H9 (cell line): Measurements from ENCODE around the gene LYST. TPM values are rescaled to one million over a fixed set of nuclear protein-coding genes. Genes with fewer than 3 reads are reported as not detected.
"Not testable (repeated sequence)": the region's sequence is repeated elsewhere in the genome, so short reads cannot be mapped to it uniquely, and the experiment has no call there.

Experiments used
- DNase-seq: peaks from one replicate; pipeline ENCODE4 v3.0.0-alpha.2; 2017
- H2AFZ ChIP-seq: one replicate; pipeline ENCODE4 v1.6.1; 2013; ENCODE audit warnings: mild to moderate bottlenecking, low read length, control low read depth, moderate library complexity
- H2AK5ac ChIP-seq: 2 replicates; pipeline ENCODE4 v1.6.1; 2013; ENCODE audit warnings: low read length, control low read depth, mixed read lengths; ENCODE audit not compliant: insufficient read length
- H2BK120ac ChIP-seq: one replicate; pipeline ENCODE4 v1.6.1; 2013; ENCODE audit warnings: low read depth, mild to moderate bottlenecking, low read length, control low read depth, inconsistent platforms; ENCODE audit not compliant: poor library complexity, severe bottlenecking
- H2BK12ac ChIP-seq: 2 replicates; pipeline ENCODE4 v1.6.1; 2013; ENCODE audit warnings: low read length, control low read depth, mixed read lengths, low read depth; ENCODE audit not compliant: insufficient read length
- H2BK15ac ChIP-seq: 2 replicates; pipeline ENCODE4 v1.6.1; 2013; ENCODE audit warnings: low read depth, low read length, control low read depth
- H2BK20ac ChIP-seq: one replicate; pipeline ENCODE4 v1.6.1; 2013; ENCODE audit warnings: low read depth, mild to moderate bottlenecking, low read length, control low read depth, inconsistent platforms; ENCODE audit not compliant: poor library complexity, severe bottlenecking
- H2BK5ac ChIP-seq: 2 replicates; pipeline ENCODE4 v1.6.1; 2013; ENCODE audit warnings: low read length, control low read depth, mixed read lengths; ENCODE audit not compliant: insufficient read length
- H3K14ac ChIP-seq: 2 replicates; pipeline ENCODE4 v1.6.1; 2013; ENCODE audit warnings: low read length, control low read depth; ENCODE audit not compliant: insufficient read depth
- H3K18ac ChIP-seq: 2 replicates; pipeline ENCODE4 v1.6.1; 2013; ENCODE audit warnings: low read depth, mild to moderate bottlenecking, mixed read lengths, low read length, control low read depth; ENCODE audit not compliant: insufficient read length
- H3K23ac ChIP-seq: 2 replicates; pipeline ENCODE4 v1.6.1; 2013; ENCODE audit warnings: low read length, control low read depth, mixed read lengths, low read depth; ENCODE audit not compliant: insufficient read length
- H3K23me2 ChIP-seq: 2 replicates; pipeline ENCODE4 v1.6.1; 2013; ENCODE audit warnings: low read depth, mild to moderate bottlenecking, mixed read lengths, low read length, control low read depth; ENCODE audit not compliant: insufficient read length, poor library complexity, severe bottlenecking
- H3K27ac ChIP-seq: 2 replicates; pipeline ENCODE4 v1.5.1; 2013; ENCODE audit warnings: low read length, control low read depth, mixed read lengths, low read depth; ENCODE audit not compliant: insufficient read length
- H3K27me3 ChIP-seq: 2 replicates; pipeline ENCODE4 v1.6.1; 2013; ENCODE audit warnings: low read length, control low read depth, inconsistent platforms; ENCODE audit not compliant: insufficient read depth
- H3K4ac ChIP-seq: 2 replicates; pipeline ENCODE4 v1.6.1; 2013; ENCODE audit warnings: low read depth, mild to moderate bottlenecking, control low read depth, inconsistent platforms, low read length, moderate library complexity
- H3K4me1 ChIP-seq: 2 replicates; pipeline ENCODE4 v1.6.1; 2013; ENCODE audit warnings: low read length, control low read depth, inconsistent platforms; ENCODE audit not compliant: insufficient read depth
- H3K4me2 ChIP-seq: 2 replicates; pipeline ENCODE4 v1.6.1; 2013; ENCODE audit warnings: low read length, control low read depth, mixed read lengths; ENCODE audit not compliant: insufficient read length, insufficient read depth
- H3K56ac ChIP-seq: 2 replicates; pipeline ENCODE4 v1.6.1; 2013; ENCODE audit warnings: low read depth, mild to moderate bottlenecking, mixed read lengths, low read length, control low read depth; ENCODE audit not compliant: insufficient read length
- H3K79me1 ChIP-seq: 2 replicates; pipeline ENCODE4 v1.6.1; 2013; ENCODE audit warnings: low read depth, mild to moderate bottlenecking, moderate library complexity, low read length, control low read depth, inconsistent platforms; ENCODE audit not compliant: insufficient read depth, poor library complexity, severe bottlenecking
- H3K79me2 ChIP-seq: 2 replicates; pipeline ENCODE4 v1.6.1; 2013; ENCODE audit warnings: low read length, control low read depth, inconsistent platforms; ENCODE audit not compliant: insufficient read depth
- H3K9ac ChIP-seq: 2 replicates; pipeline ENCODE4 v1.6.1; 2013; ENCODE audit warnings: low read length, control low read depth, mixed read lengths; ENCODE audit not compliant: insufficient read length; ENCODE audit errors: extremely low read depth
- H3K9me3 ChIP-seq: one replicate; pipeline ENCODE4 v1.6.1; 2013; ENCODE audit warnings: low read depth, low read length, inconsistent platforms; ENCODE audit not compliant: control insufficient read depth
- H3T11ph ChIP-seq: one replicate; pipeline ENCODE4 v1.6.1; 2013; ENCODE audit warnings: mild to moderate bottlenecking, low read length, control low read depth, inconsistent platforms
- H4K20me1 ChIP-seq: one replicate; pipeline ENCODE4 v1.6.1; 2013; ENCODE audit not compliant: control insufficient read depth, insufficient read length, insufficient read depth
- H4K5ac ChIP-seq: 2 replicates; pipeline ENCODE4 v1.6.1; 2013; ENCODE audit warnings: low read depth, mild to moderate bottlenecking, mixed read lengths, low read length, control low read depth; ENCODE audit not compliant: insufficient read length
- H4K8ac ChIP-seq: replicated peaks from 2 replicates; pipeline ENCODE4 v1.6.1; 2013; ENCODE audit warnings: low read length, control low read depth, mixed read lengths, low read depth; ENCODE audit not compliant: insufficient read length
- H4K91ac ChIP-seq: 2 replicates; pipeline ENCODE4 v1.6.1; 2013; ENCODE audit warnings: low read depth, mild to moderate bottlenecking, moderate library complexity, mixed read lengths, low read length, control low read depth; ENCODE audit not compliant: insufficient read length
- H3K27ac Mint-ChIP-seq, 3 experiments: 2 replicates in 2 of 3; 3 replicates in 1 of 3; pipeline ENCODE4 v1.8.0; 2020 to 2021; ENCODE audit warnings: mixed read lengths in 3 of 3, mild to moderate bottlenecking in 1 of 3, moderate library complexity in 1 of 3
- H3K27me3 Mint-ChIP-seq: 2 replicates; pipeline ENCODE4 v1.8.0; 2021; ENCODE audit warnings: low read depth, mild to moderate bottlenecking, moderate library complexity, mixed read lengths
- H3K36me3 Mint-ChIP-seq, 3 experiments: 2 replicates in 2 of 3; 3 replicates in 1 of 3; pipeline ENCODE4 v1.8.0; 2020 to 2021; ENCODE audit warnings: low read depth in 3 of 3, mixed read lengths in 3 of 3; ENCODE audit not compliant: insufficient read depth in 1 of 3
- H3K4me1 Mint-ChIP-seq, 2 experiments: 2 replicates each; pipeline ENCODE4 v1.8.0; 2020; ENCODE audit warnings: mixed read lengths in 2 of 2
- H3K4me3 Mint-ChIP-seq, 2 experiments: 2 replicates in 1 of 2; 3 replicates in 1 of 2; pipeline ENCODE4 v1.8.0; 2020 to 2021; ENCODE audit warnings: mild to moderate bottlenecking in 2 of 2, mixed read lengths in 2 of 2, moderate library complexity in 1 of 2
- H3K9me3 Mint-ChIP-seq, 2 experiments: 2 replicates in 1 of 2; 3 replicates in 1 of 2; pipeline ENCODE4 v1.8.0; 2020; ENCODE audit warnings: mild to moderate bottlenecking in 2 of 2, mixed read lengths in 2 of 2, moderate library complexity in 1 of 2
- CTCF ChIP-seq: fragments of 200-600 bp; sonication (generic); conservative IDR thresholded peaks from 3 replicates; pipeline ENCODE4 v1.8.0; 2021; ENCODE audit warnings: antibody characterized with exemption, mild to moderate bottlenecking
- WGBS: extraction: QIAGEN DNeasy Blood & Tissue Kit; methylation state at CpG from one replicate; pipeline ENCODE4 v1.1.7; 2013; ENCODE audit warnings: missing lambda C conversion rate, low lambda C conversion rate, mixed read lengths; ENCODE audit not compliant: insufficient read length; ENCODE audit errors: extremely low coverage; 5-methylcytosine and 5-hydroxymethylcytosine counted together
- total RNA-seq: library from RNA; stranded (reverse); gene quantifications from 2 replicates; pipeline ENCODE4 v1.2.1, GENCODE V29; 2021

Gene LYST
- total RNA-seq, 1 experiment from 2014 or later: 0.13 TPM

- no peak overlapping the region for H2AFZ ChIP-seq
Observed at GRCh38 chr1:235648407-235648907, 218.2 kb downstream of the LYST start.

GRCh38 chr1:235647537-235647936, 219.2 kb downstream of the LYST start:
- not testable (repeated sequence) for DNase-seq, H3K4me1 ChIP-seq, H3K79me2 ChIP-seq, H3K56ac ChIP-seq, H3K9me3 ChIP-seq, H3K79me1 ChIP-seq, H3K9me3 Mint-ChIP-seq, H3K23ac ChIP-seq, H4K8ac ChIP-seq, H2BK20ac ChIP-seq, H2AK5ac ChIP-seq, H2BK120ac ChIP-seq, H3K4ac ChIP-seq, H3T11ph ChIP-seq, H2AFZ ChIP-seq, H4K20me1 ChIP-seq, H3K36me3 Mint-ChIP-seq, H3K27me3 ChIP-seq, H3K18ac ChIP-seq, H2BK5ac ChIP-seq, H3K27ac ChIP-seq, H3K14ac ChIP-seq, H3K4me2 ChIP-seq, H4K5ac ChIP-seq, H4K91ac ChIP-seq, H2BK12ac ChIP-seq, H2BK15ac ChIP-seq, H3K9ac ChIP-seq, H3K27ac Mint-ChIP-seq
- Mint-ChIP-seq H3K4me3 (peak overlapping the region in 1 of 2 experiments; percentile 31; a peak in 2 of 5 replicates), H3K4me1 (peaks cover 52 to 60% of the 10 kb centered on the region in 2 experiments), H3K27me3 (peaks cover 20% of the 10 kb centered on the region)
- peaks cover 20% of the 10 kb centered on the region for H3K23me2 ChIP-seq
- no CpG with 5 or more reads among the region's 12 CpGs for WGBS

More at GRCh38 chr1:235648407-235648907, 218.2 kb downstream of the LYST start:
- no CpG with 5 or more reads among the region's 31 CpGs for WGBS
- H4K5ac ChIP-seq: no peak overlapping the region
- H3K9me3 Mint-ChIP-seq: no peaks in the 10 kb centered on the region; a peak in 1 of 5 replicates
- no peaks in the 10 kb centered on the region for H3K27me3 ChIP-seq
- peaks cover 5% of the 10 kb centered on the region; the same call in 1 of the 2 replicates for H3K79me2 ChIP-seq
- peak overlapping the region; percentile 76 for H3K9ac ChIP-seq
- H3K4me1 ChIP-seq: peaks cover 3% of the 10 kb centered on the region; the same call in 1 of the 2 replicates
- H3K23ac ChIP-seq: no peak overlapping the region
- DNase-seq: no peak
- H3K9me3 ChIP-seq: no peaks in the 10 kb centered on the region
- H4K20me1 ChIP-seq: no peaks in the 10 kb centered on the region
- peak overlapping the region; percentile 64; the same call in 1 of the 2 replicates for H3K14ac ChIP-seq
- H3K56ac ChIP-seq: no peak overlapping the region
- H3K27ac Mint-ChIP-seq: no peak overlapping the region; a peak in 2 of 7 replicates
- H4K8ac ChIP-seq: no peak overlapping the region
- no peak overlapping the region for H2AK5ac ChIP-seq
- H3K18ac ChIP-seq: no peak overlapping the region
- H2BK5ac ChIP-seq: no peak overlapping the region
- peaks cover 43 to 51% of the 10 kb centered on the region in 2 experiments for H3K4me1 Mint-ChIP-seq
- no peak overlapping the region for H3T11ph ChIP-seq
- peak overlapping the region; percentile 89 for H3K4me2 ChIP-seq
- H3K36me3 Mint-ChIP-seq: peaks cover 0 to 8% (median 2%) of the 10 kb centered on the region in 3 experiments; a peak in 4 of 7 replicates
- no peak overlapping the region for H2BK20ac ChIP-seq
- no peak overlapping the region for H4K91ac ChIP-seq
- H3K27me3 Mint-ChIP-seq: peaks cover 26% of the 10 kb centered on the region
- H3K4me3 Mint-ChIP-seq: peak overlapping the region; percentile 74 to 92
- H2BK15ac ChIP-seq: no peak overlapping the region
- TF ChIP-seq CTCF: no peak
- H2BK120ac ChIP-seq: no peak overlapping the region
- no peaks in the 10 kb centered on the region for H3K79me1 ChIP-seq
- no peak overlapping the region for H2BK12ac ChIP-seq
- H3K4ac ChIP-seq: no peak overlapping the region
- no peak overlapping the region for H3K27ac ChIP-seq
- peaks cover 20% of the 10 kb centered on the region for H3K23me2 ChIP-seq
